ENCODE measurements around the gene LITAF.
"Not testable (repeated sequence)": the region's sequence is repeated elsewhere in the genome, so short reads cannot be mapped to it uniquely, and the experiment has no call there.

Gene LITAF

DNA sequence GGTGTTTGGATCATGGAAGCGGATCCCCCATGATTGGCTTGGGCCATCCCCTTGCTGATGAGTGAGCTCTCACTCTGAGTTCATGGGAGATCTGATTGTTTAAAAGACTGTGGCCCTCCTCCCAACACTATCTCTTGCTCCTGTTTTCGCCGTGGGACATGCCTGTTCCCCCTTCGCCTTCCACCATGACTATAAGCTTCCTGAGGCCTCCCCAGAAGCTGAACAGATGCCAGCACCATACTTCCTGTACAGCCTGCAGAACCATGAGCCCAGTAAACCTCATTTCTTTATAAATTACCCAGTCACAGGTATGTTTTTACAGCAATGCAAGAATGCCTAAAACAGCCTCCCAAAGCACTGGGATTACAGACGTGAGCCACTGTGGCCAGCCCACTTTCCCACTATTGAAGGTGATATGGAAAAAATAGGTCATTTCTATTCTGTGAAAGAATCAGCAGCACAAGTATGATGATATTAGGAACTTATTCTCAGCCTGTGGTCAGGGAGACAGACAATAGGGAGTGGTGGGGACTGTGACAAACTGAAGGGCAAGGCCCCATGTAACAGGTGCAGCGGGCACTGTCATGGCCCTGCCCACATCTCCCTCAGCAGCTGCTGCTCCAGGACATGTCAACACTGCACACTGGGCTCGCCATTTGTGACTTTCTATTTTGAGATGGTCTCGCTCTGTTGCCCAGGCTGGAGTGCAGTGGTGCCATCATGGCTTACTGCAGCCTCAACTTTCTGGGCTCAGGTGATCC is 33.7 kb upstream of the LITAF start:
- no peak for FAIRE-seq

- no peak for FAIRE-seq
These were observed 32.7 kb upstream of the LITAF start for GRCh38 chr16:11619327-11619851.

DNA sequence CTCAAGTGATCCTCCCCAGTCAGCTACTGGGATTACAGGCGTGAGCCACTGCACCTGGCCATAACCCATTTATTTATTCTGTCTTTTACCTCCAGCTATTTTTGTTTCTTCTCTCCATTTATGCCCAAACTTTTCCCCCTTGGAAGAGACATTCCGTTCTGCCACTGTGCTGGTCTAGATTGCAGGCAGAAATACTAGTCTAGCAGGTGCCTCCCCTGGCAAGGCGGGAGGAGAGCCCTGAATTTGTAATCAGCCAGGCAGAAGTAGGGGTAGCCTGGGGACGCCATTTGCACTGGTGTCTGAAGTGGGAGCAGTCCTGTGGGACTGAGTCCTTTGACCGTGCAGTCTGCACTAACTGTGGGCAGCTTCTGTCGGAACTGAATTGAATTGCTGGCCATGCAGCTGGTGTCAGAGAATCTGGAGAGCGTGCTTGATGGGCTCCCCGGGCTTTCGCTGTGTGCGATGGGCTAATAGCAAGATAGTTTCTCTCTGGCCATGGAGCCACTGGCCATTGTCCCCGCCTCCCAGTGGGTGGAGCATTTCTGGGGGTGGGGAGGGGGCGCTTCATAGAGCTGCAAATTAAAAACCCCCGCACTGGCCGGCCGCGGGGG is 31.5 kb upstream of the LITAF start:
- no peak for FAIRE-seq

- no peak for FAIRE-seq
These were observed 29.2 kb upstream of the LITAF start for GRCh38 chr16:11615748-11616447.

- no peak for FAIRE-seq
These were observed 28.0 kb upstream of the LITAF start for GRCh38 chr16:11614587-11615175.

- no peak for FAIRE-seq
These were observed 26.9 kb upstream of the LITAF start for GRCh38 chr16:11613381-11614303.

- FAIRE-seq, result no peak
These were observed 25.9 kb upstream of the LITAF start for GRCh38 chr16:11612665-11613025.

DNA sequence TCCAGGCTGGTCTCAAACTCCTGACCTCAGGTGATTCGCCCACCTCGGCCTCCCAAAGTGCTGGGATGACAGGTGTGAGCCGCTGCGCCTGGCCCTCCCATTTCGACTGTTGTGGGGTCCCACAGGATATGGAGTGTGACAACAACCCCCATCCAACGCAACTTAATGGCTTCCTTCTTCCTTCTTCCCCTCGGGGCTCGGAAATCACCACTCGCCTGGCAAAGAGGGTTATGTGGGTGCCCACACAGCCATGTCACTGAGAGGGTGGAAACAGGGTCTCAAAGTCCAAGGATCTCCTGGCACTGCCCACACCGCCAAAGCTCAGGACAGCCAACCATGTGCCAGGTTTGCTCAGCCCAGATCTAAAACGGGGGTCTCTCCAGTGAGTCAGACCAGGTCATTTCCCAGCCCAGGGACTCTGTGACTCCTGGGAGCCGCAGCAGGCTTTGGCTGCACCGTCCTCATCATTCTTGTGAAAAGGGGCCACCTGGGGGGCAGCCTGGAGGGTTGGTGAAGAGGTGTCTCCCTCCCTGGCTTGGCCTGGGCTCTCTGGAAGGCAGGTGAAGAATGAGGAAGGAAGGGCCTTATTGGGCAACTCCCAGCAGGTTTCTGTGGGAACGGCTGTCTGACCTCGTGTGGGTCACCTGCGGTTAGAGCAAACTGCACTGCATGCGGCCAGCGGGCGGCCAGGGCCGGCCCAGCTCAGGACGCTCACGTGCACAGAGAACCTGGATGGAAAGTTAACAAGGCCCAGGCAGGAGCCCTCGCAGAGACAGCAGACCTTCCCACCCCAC is 25.3 kb upstream of the LITAF start:
- no peak for FAIRE-seq

DNA sequence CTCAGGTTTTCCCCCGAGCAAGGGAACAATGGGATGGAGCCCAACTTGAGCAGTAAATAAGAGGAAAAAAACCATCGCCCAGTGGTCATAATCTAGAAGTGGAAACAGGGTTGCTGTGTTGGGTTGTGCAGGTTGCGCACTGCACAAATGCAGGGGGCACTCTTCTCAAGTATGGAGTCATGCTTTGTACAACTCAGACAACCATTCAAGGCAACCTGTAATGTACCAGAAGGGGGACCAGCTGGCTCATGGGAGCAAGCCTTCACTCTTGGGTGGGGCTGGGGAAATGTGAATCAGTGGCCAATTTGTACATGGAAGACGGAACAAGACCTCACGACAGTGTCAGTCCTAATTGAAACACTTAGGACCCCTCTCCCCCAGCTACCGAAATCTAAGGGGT is 23.9 kb upstream of the LITAF start:
- FAIRE-seq, result no peak

- no peak for FAIRE-seq
These were observed 23.4 kb upstream of the LITAF start for GRCh38 chr16:11610121-11610505.

DNA sequence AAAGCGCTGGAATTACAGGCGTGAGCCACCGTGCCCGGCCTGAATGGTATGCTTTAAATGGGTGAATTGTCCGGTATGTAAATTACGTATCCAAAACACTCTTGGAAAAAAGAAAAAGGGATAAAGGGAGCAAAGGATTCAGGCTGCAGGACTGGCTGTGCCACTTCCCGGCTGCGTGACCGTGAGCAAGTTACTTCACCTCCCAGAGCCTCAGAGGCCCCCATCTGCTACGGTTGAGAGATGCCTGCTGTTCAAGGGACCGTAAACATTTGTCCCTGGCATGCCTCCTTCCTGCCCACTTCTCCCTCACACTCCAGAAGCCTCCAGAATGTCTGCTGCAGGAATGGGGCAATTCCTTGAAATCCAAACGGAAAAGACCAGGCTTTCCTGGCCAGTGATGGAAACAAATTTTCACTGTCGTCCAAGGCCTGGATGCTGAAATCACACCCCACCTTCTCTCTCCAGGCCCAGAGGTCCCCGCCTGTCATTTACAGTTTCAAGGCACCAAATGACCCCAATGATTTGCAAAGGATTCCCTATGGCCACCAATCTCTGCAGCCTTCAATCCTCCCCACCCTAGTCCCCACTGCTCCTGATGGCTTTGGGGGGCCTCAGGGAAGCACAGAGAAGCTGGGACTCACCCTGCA is 22.9 kb upstream of the LITAF start:
- FAIRE-seq, result no peak

- no peak for FAIRE-seq
These were observed 19.2 kb upstream of the LITAF start for GRCh38 chr16:11605891-11606290.

- FAIRE-seq, result no peak
These were observed 18.8 kb upstream of the LITAF start for GRCh38 chr16:11605564-11605886.

DNA sequence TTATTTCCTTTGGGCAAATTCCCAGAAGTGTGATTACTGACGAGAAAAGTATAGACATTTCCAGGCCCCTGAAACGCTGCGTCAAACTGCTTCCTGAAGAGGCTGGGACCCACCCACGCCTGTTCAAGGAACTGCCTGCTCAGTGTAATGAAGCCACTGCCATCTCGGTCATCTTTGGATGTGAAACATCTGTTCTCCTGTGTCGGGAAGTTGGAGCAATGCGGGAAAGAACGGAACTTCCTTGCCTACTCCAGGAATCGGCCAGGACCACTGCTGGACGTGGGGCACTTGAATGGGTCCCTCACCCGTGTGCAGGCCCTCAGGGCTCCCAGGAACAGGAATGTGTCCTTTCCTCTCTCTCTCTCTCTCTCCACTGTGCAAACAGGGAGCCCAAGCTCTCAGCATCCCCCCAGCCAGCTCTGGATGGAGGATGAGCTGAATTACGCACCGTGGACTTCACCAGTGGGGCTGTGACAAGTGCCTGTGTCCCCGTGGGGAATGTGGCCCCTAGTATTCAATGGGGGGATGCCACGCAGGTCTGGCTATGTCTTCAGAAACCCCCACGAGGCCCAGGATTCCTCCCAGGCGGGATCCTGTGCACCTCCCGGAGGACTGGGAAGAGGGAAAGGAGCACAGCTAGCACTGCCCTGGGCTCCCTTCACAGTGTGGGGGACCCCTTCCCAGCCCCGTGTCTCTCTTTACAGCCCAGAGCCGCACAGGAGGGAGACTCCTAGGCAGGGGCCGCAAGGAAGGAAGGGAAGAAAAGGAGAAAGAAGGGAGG is 18.3 kb upstream of the LITAF start:
- no peak for FAIRE-seq

GRCh38 chr16:11604296-11604695 is 17.6 kb upstream of the LITAF start:
- not testable (repeated sequence) for FAIRE-seq

GRCh38 chr16:11603331-11603750 is 16.6 kb upstream of the LITAF start:
- no peak for FAIRE-seq

DNA sequence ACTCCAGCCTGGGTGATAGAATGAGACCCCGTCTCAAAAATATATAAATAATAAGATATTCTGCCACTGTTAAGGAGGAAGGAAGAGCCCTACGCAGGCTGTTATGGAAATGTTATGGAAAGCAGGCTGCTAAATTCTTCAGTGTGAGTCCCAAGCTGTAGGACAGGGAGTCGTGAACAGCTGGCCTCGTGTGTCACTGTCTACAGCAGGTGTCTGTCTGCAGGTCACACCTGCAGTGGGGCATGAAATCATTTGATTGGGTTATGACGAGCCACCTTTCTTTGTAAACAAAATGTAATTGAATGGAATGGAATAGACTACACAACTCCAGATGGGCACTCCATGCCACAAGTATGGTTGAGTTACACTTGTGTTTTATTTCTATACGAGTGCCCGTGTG is 15.6 kb upstream of the LITAF start:
- FAIRE-seq, result no peak

- no peak for FAIRE-seq
These were observed 15.2 kb upstream of the LITAF start for GRCh38 chr16:11601911-11602310.

DNA sequence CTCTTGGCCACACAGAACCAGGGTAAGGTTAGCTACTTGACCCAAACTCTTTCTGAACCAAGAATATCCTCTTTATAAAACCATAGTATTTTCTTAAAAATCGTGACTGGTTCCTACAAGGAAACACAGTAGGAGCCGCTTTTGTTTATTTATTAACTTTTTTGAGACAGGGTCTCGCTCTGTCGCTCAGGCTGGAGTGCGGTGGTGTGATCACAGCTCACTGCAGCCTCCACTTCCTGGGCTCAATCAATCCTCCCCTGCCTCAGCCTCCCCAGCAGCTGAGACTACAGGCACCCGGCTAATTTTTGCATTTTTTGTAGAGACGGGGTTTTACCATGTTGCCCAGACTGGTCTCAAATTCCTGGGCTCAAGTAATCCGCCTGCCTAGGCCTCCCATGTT is 14.7 kb upstream of the LITAF start:
- FAIRE-seq, result no peak

DNA sequence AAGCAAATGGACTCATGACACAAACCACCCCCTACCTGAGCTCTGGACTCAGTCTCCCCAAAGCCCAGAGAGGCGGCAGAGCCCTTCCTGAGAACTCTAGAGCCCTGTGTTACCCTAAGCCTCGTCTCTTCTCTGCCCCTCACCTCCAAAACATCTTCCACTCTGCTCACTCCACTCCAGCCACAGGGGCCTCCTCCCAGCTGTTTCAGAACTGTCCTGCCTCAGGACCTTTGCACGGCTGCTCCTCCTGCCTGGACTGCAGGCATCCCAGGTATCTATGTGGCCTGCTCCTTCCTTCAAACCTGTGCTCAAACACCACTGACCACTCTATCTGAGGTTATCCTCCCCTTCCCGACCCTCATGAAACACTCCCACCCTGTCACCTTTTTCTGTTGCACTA is 12.9 kb upstream of the LITAF start:
- FAIRE-seq, result no peak
